Effector memory CD4-positive, alpha-beta T cell (primary cell): ENCODE results near the gene FAM81B.

Experiments used
- DNase-seq, 3 donors: peaks; one replicate each; pipeline ENCODE4 v3.0.0-alpha.2; 2020
- H3K27ac ChIP-seq: 2 replicates; pipeline ENCODE4 v1.7.0; 2013; ENCODE audit warnings: mild to moderate bottlenecking, low read length, moderate library complexity; ENCODE audit not compliant: insufficient read depth, poor library complexity, severe bottlenecking
- H3K27me3 ChIP-seq: replicated peaks from 2 replicates; pipeline ENCODE4 v1.7.0; 2013; ENCODE audit warnings: mild to moderate bottlenecking, low read length; ENCODE audit not compliant: insufficient read depth, control insufficient read depth, poor library complexity, severe bottlenecking
- H3K36me3 ChIP-seq: 2 replicates; pipeline ENCODE4 v1.7.0; 2013; ENCODE audit warnings: mild to moderate bottlenecking, low read length, moderate library complexity; ENCODE audit not compliant: control insufficient read depth, insufficient read depth
- H3K4me1 ChIP-seq: 2 replicates; pipeline ENCODE4 v1.7.0; 2013; ENCODE audit warnings: low read length, mild to moderate bottlenecking; ENCODE audit not compliant: control insufficient read depth, insufficient read depth, poor library complexity, severe bottlenecking
- H3K4me3 ChIP-seq: 2 replicates; pipeline ENCODE4 v1.7.0; 2013; ENCODE audit warnings: low read length, low read depth, mild to moderate bottlenecking; ENCODE audit not compliant: insufficient read depth, poor library complexity, severe bottlenecking
- H3K9me3 ChIP-seq: 2 replicates; pipeline ENCODE4 v1.7.0; 2013; ENCODE audit warnings: mild to moderate bottlenecking, low read length, moderate library complexity; ENCODE audit not compliant: control insufficient read depth

Gene FAM81B

DNA sequence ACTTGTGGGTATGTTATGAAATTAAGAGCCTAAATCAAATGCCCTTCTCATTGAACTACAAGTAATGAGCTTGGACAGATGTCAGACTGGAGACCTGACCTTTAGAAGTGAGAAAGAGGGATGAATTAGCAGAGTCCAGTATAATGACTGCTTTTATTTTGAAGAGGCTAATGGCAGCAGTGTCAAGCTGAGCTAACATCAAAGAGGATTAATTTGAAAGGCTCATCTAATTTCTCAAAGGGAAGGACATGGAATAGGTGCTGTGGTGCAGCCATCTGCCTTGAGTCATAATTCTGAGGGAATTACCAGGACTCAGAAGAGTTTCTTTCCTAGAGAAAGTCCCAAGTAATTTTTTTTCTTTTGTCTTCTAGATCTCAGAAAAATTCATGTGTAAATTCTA is 57.6 kb downstream of the FAM81B start:
- no peak for DNase-seq
- Histone ChIP-seq H3K36me3 (no peaks in the 10 kb centered on the region), H3K4me3 (no peak overlapping the region), H3K27ac (no peak overlapping the region), H3K9me3 (no peaks in the 10 kb centered on the region), H3K4me1 (no peaks in the 10 kb centered on the region), H3K27me3 (no peaks in the 10 kb centered on the region)

DNA sequence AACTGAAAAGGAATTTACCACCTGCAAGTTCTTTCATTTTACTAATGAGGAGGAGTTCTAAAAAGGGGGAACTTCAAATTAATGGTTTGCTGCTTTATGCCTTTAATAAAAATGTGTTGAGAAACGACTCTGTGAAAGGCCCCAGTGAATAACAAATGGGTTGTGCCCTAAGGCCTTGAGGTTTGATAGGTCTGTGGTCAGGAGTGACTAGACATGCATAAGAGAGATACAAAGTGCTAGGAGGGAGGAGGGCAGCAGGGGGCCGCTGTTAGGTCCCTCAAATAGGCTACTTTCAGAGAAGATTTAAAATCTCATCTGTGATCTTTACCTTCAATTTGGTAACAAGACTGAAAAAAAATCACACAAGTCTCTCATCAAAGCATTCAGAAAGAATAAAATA is 58.3 kb downstream of the FAM81B start:
- Histone ChIP-seq H3K36me3 (no peaks in the 10 kb centered on the region), H3K9me3 (no peaks in the 10 kb centered on the region), H3K4me1 (no peaks in the 10 kb centered on the region), H3K27me3 (no peaks in the 10 kb centered on the region), H3K4me3 (no peak overlapping the region), H3K27ac (no peak overlapping the region)
- no peak for DNase-seq

DNA sequence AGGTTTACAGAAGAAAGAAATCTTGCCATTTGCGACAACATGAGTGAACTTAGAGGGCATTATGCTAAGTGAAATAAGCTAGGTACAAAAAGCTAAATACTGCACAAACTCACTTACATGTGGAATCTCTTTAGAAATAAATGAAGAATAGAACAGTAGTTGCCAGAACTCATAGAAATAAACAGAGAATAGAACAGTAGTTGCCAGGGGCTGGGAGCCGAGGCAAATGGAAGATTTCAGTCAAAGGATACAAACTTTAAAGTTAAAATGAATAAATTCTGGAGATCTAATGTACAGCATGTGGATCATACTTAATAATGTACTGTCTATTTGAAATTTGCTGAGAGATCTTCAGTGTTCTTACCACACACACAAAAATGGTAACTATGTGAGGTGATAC is 63.4 kb downstream of the FAM81B start:
- no peak for DNase-seq
- Histone ChIP-seq H3K4me3 (no peak overlapping the region), H3K9me3 (no peaks in the 10 kb centered on the region), H3K36me3 (no peaks in the 10 kb centered on the region), H3K27me3 (no peaks in the 10 kb centered on the region), H3K27ac (no peak overlapping the region), H3K4me1 (no peaks in the 10 kb centered on the region)

DNA sequence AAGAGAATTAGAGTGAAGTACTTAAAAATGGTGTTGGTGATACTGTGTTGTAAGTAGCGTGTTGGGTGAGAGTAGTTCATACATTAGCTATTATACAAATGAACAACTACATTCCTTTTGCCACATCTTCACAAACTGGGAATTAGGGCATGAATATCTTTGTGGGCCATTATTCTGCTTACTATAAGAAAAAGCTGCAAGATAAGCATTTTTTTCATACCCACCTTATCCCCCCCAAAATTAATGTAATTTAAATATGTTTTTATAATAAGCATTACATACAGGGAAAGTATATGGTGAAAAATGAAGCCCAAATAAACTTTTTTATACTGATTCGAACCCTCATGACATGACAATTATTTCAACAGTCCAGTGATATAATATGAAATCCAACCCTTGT is 69.5 kb downstream of the FAM81B start:
- peaks cover 15% of the 10 kb centered on the region for H3K36me3 ChIP-seq
- H3K4me3 ChIP-seq, result no peak overlapping the region

DNA sequence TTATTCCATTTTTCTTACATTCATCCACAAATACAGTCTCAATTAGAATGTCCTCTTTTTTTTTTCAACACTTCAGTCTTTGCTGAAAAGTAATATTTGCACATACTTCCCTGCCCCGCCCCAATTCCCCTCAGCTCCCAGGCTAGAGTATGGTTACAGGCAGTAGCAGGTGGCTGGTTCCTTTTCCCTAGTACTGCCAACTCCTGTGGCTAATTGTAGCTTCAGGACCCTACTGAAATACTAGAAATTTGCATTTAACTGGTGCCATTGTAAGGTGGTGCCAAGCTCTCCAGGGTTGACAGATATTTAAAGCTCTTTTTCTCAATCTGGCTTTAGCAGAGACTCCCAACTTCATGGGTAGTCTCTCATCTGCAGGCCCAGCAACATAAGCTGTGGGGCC is 80.3 kb downstream of the FAM81B start:
- Histone ChIP-seq H3K36me3 (peaks cover 39% of the 10 kb centered on the region), H3K27ac (no peak overlapping the region), H3K4me1 (no peaks in the 10 kb centered on the region), H3K9me3 (no peaks in the 10 kb centered on the region), H3K27me3 (no peaks in the 10 kb centered on the region), H3K4me3 (no peak overlapping the region)
- DNase-seq, result no peak

More for the DNA sequence above, 69.5 kb downstream of the FAM81B start:
- no peaks in the 10 kb centered on the region for H3K27me3 ChIP-seq
- no peak for DNase-seq
- no peaks in the 10 kb centered on the region for H3K9me3 ChIP-seq
- no peak overlapping the region for H3K27ac ChIP-seq
- H3K4me1 ChIP-seq, result no peaks in the 10 kb centered on the region

DNA sequence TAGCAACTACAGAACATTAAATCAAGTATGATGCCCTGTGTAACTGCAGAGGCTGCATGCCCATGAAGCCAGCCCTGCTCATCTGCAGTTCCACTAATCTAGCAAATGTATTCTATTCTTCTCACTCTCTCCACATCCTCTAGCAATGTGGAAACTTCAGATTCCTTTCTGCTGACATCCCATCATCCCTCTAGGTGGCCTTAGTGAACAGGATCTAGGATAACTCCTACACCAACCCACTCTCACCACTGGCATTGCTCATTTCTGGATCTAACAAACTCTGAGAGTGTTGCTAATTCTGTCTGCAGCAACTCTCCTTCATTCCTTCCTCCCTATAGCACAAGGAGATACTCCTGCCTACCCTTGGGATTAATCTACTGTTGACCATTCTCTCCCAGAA is 80.8 kb downstream of the FAM81B start:
- Histone ChIP-seq H3K4me3 (no peak overlapping the region), H3K27ac (no peak overlapping the region), H3K36me3 (peaks cover 39% of the 10 kb centered on the region), H3K4me1 (no peaks in the 10 kb centered on the region), H3K27me3 (no peaks in the 10 kb centered on the region), H3K9me3 (no peaks in the 10 kb centered on the region)
- DNase-seq, result no peak

DNA sequence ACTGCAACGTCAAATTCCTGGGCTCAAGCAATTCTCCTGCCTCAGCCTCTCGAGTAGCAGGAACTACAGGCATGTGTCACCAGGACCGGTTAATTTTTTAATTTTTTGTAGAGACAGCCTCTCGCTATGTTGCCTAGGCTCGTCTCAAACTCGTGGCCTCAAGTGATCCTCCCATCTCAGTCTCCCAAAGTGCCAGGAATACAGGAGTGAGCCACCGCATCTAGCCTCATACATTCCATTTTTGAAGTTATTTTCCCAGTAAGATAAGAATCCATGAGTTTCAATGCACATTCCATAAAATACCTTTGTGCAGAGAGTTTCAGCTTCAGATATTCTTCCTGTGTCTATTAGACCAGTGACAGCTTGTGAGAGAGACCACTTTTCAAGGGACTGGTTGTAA is 93.3 kb downstream of the FAM81B start:
- H3K27me3 ChIP-seq, result no peaks in the 10 kb centered on the region
- H3K9me3 ChIP-seq, result peaks cover 5% of the 10 kb centered on the region
- H3K4me3 ChIP-seq, result no peak overlapping the region
- DNase-seq, result no peak
- peaks cover 68% of the 10 kb centered on the region for H3K36me3 ChIP-seq
- H3K27ac ChIP-seq, result no peak overlapping the region
- no peaks in the 10 kb centered on the region for H3K4me1 ChIP-seq

DNA sequence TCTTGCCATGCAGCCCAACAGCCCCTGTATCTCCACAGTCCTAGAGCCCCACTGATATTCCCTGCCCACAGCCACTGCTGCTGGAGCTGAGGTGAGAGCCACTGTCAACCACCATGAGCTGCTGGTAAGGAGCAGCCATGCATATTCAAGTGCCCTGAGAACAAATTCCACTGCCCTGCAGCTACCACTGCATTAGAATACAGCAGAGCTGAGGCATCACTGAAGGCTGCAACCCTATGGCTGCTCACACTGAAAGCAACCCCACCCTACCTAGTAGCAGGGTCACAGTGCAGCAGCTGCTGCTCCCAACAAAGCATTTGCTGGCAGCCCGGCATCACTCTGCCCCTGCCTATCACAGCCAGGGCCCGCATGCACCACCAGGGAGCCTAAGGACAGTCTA is 95.0 kb downstream of the FAM81B start:
- H3K27ac ChIP-seq, result no peak overlapping the region
- H3K4me1 ChIP-seq, result no peaks in the 10 kb centered on the region
- no peak for DNase-seq
- H3K27me3 ChIP-seq, result no peaks in the 10 kb centered on the region
- H3K36me3 ChIP-seq, result peaks cover 64% of the 10 kb centered on the region
- H3K4me3 ChIP-seq, result no peak overlapping the region
- peaks cover 5% of the 10 kb centered on the region for H3K9me3 ChIP-seq

DNA sequence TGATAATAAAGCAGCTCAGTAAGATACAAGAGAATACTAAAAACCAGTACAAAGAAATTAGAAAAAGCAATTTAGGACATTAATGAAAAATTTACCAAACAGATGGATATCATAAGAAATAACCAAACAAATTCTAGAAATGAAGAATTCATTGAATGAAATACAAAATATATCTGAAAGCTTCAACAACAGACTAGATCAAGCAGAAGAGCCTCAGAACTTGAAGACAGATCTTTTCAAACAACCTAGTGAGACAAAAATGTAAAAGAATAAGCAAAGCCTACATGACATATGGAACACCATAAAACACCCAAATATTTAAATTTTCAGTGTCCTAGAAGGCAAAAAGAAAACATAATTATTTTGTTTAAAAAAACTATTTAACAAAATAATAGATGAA is 96.7 kb downstream of the FAM81B start:
- no peak for DNase-seq
- peaks cover 57% of the 10 kb centered on the region for H3K36me3 ChIP-seq

More for the DNA sequence above, 96.7 kb downstream of the FAM81B start:
- no peaks in the 10 kb centered on the region for H3K27me3 ChIP-seq
- H3K27ac ChIP-seq, result no peak overlapping the region
- H3K4me3 ChIP-seq, result no peak overlapping the region
- no peaks in the 10 kb centered on the region for H3K4me1 ChIP-seq
- H3K9me3 ChIP-seq, result peaks cover 5% of the 10 kb centered on the region
